Subcutaneous adipose tissue (tissue), 4 donors: ENCODE measurements around the gene BAIAP3. TPM values are rescaled to one million over a fixed set of nuclear protein-coding genes. Genes with fewer than 3 reads are reported as not detected.

Experiments
- total RNA-seq, 4 donors: library from RNA; depleted of rRNA; stranded (reverse); fragments of >200 nt; gene quantifications; one replicate each; pipeline ENCODE4 v1.1.0, GENCODE V29; 2016
- TF ChIP-seq, protein P1 (sequence below): fragments of 450-650 bp; IDR thresholded peaks from one replicate; pipeline ENCODE4 v1.5.1; 2016; ENCODE audit warnings: low read depth, mild to moderate bottlenecking, control low read depth, antibody characterized with exemption, moderate library complexity

The BAIAP3 gene
- total RNA-seq, 4 donors from 2014 or later: 0.98 to 8.5 (median 2.5) TPM

- TF ChIP-seq, protein P1, sequence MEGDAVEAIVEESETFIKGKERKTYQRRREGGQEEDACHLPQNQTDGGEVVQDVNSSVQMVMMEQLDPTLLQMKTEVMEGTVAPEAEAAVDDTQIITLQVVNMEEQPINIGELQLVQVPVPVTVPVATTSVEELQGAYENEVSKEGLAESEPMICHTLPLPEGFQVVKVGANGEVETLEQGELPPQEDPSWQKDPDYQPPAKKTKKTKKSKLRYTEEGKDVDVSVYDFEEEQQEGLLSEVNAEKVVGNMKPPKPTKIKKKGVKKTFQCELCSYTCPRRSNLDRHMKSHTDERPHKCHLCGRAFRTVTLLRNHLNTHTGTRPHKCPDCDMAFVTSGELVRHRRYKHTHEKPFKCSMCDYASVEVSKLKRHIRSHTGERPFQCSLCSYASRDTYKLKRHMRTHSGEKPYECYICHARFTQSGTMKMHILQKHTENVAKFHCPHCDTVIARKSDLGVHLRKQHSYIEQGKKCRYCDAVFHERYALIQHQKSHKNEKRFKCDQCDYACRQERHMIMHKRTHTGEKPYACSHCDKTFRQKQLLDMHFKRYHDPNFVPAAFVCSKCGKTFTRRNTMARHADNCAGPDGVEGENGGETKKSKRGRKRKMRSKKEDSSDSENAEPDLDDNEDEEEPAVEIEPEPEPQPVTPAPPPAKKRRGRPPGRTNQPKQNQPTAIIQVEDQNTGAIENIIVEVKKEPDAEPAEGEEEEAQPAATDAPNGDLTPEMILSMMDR: no peak
These were observed 8.3 kb downstream of the BAIAP3 start for GRCh38 chr16:1341495-1342420.

GRCh38 chr16:1342526-1343427 is 9.3 kb downstream of the BAIAP3 start:
- TF ChIP-seq, protein P1: no peak

- TF ChIP-seq, protein P1: no peak
These were observed 10.2 kb downstream of the BAIAP3 start for GRCh38 chr16:1343428-1344242.

DNA sequence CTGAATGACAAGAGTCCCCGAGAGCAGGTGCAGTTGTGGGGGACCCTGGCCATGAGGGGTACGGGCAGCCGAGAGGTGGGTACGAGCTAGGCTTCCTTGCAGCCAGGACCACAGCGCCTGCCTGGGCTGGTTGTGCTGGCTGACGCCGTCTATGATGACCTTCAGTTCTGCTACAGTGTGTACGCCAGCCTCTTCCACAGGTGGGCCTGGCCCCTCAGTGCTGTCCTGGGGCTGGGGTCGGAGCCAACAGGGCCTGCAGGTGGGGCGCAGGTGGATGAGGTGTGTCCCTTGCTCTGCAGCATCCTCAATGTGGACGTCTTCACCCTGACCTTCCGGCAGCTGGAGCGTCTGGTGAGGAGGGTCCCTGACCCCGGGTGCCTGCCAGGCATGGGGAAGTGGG is 11.1 kb downstream of the BAIAP3 start:
- TF ChIP-seq, protein P1: no peak

- TF ChIP-seq, protein P1: no peak
These were observed 11.6 kb downstream of the BAIAP3 start for GRCh38 chr16:1345087-1345486.

DNA sequence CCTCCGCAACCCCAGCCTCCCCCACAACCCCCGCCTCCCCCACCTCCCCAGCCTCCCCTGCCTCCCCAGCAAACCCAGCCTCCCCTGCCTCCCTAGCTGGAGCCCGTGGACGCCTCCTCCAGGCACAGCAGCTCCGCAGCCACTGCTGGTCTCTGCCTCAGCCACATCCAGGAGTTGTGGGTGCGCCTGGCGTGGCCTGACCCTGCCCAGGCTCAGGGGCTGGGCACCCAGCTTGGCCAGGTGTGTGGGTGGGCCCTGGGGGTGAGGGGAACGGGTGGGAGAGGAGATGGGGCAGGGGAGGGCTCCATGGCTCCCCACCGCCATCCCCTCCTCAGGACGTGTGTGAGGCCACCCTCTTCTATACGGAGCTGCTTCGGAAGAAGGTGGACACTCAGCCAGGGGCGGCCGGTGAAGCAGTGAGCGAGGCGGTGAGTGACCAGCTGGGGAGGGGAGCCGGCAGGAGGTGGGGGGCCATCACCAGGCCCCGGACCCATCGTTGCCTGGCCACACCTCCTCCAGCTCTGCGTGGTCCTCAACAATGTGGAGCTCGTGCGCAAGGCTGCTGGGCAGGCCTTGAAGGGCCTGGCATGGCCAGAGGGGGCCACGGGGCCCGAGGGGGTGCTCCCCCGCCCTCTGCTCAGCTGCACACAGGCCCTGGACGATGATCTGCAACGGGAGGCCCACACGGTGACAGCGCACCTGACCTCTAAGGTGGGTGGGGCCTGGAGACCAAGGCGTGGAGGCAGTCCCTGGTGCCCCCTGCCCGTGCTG is 12.4 kb downstream of the BAIAP3 start:
- TF ChIP-seq, protein P1: no peak
